ENCODE data around the gene CDK17.
"Not testable (repeated sequence)": the region's sequence is repeated elsewhere in the genome, so short reads cannot be mapped to it uniquely, and the experiment has no call there.

GRCh38 chr12:96432496-96433321 is 32.5 kb upstream of the CDK17 start:
- TF ChIP-seq POLR2A, CTCF (IDR thresholded peaks at IDR 0.05): not testable (repeated sequence)

Measured in tibial nerve (tissue), 3 donors.